ENCODE measurements around the gene ALPK1.

- TF ChIP-seq PATZ1 (CRISPR knock-in tag; IDR thresholded peaks at IDR 0.05; ENCODE audit: borderline replicate concordance) (no peak), ARNTL (CRISPR knock-in tag; IDR thresholded peaks at IDR 0.05; ENCODE audit: borderline replicate concordance, low read depth) (no peak), CSDC2 (CRISPR knock-in tag; IDR thresholded peaks at IDR 0.05) (no peak)
Measured at GRCh38 chr4:112280386-112281056, 16.6 kb upstream of the ALPK1 start.
